ENCODE data around the gene KCNJ1. TPM values are rescaled to one million over a fixed set of nuclear protein-coding genes. Genes with fewer than 3 reads are reported as not detected.

KCNJ1 gene
- total and polyA plus RNA-seq, 2 of the 8 experiments (the other 6 are each of a cell fraction or from before 2014, with no cell fraction given) = 0.17 to 0.23 TPM

- no peak overlapping the region for H3K9ac ChIP-seq (replicated peaks in 1 of 4; ENCODE audit: extremely low read depth in 1 of 4, low read depth in 3 of 4, low read length in 3 of 4)
- no peak overlapping the region for H3K56ac ChIP-seq (replicated peaks; ENCODE audit: insufficient read length, low read depth, low read length)
- H3K79me2 ChIP-seq (ENCODE audit: control insufficient read depth in 1 of 2, insufficient read depth in 2 of 2, low read length in 2 of 2) = no peaks in the 10 kb centered on the region
- no peak overlapping the region for H4K91ac ChIP-seq (replicated peaks; ENCODE audit: insufficient read length, low read length)
- peaks cover 8 to 39% (median 28%) of the 10 kb centered on the region in 4 experiments for H3K27me3 ChIP-seq (replicated peaks in 1 of 4; ENCODE audit: control insufficient read depth in 3 of 4, extremely low read depth in 1 of 4, insufficient read depth in 3 of 4, low read length in 3 of 4)
- H2BK15ac ChIP-seq (ENCODE audit: low read length) = no peak overlapping the region
- peaks cover 0 to 3% of the 10 kb centered on the region in 2 experiments for H4K20me1 ChIP-seq (replicated peaks in 1 of 2; ENCODE audit: control insufficient read depth in 1 of 2, insufficient read depth in 2 of 2, low read length in 2 of 2)
- no peak overlapping the region for H2BK5ac ChIP-seq (ENCODE audit: low read depth, low read length)
- no peak overlapping the region for H3K4me3 ChIP-seq (ENCODE audit: extremely low read depth in 1 of 4, insufficient read depth in 2 of 4, low read depth in 3 of 4, low read length in 4 of 4)
- H3K36me3 ChIP-seq (ENCODE audit: control insufficient read depth in 2 of 4, insufficient read depth in 4 of 4, low read length in 3 of 4) = no peaks in the 10 kb centered on the region
- 76% methylated on average over 4 of the region's 4 CpGs; no CpG with 5 or more reads in 1 of the 2 experiments for WGBS, 2 experiments (ENCODE audit: extremely low coverage in 1 of 2, insufficient coverage in 1 of 2, insufficient read length in 1 of 2, insufficient replicate concordance in 2 of 2, low coverage in 1 of 2, low lambda C conversion rate in 2 of 2, missing lambda C conversion rate in 1 of 2)
- no peak overlapping the region for H3K4me2 ChIP-seq (ENCODE audit: insufficient read depth in 1 of 2, low read depth in 2 of 2, low read length in 2 of 2)
- CTCF ChIA-PET (ENCODE audit: partially characterized antibody) = interaction anchor here (0.6 to 13.1 kb wide), 17 partner anchors 8 to 978 kb away, joined by 3 to 473 read pairs (median 4); partner anchors contain the start of genes KCNJ1 and TP53AIP1
- H3K79me1 ChIP-seq (ENCODE audit: low read depth, low read length) = no peaks in the 10 kb centered on the region
- peaks cover 2% of the 10 kb centered on the region for H3K23me2 ChIP-seq (ENCODE audit: low read depth, low read length)
- no peak overlapping the region for H3K27ac ChIP-seq (ENCODE audit: low read depth, low read length)
- H3K4me1 ChIP-seq (replicated peaks in 1 of 4; ENCODE audit: control insufficient read depth in 3 of 4, insufficient read depth in 4 of 4, low read length in 3 of 4) = peaks cover 2 to 9% (median 3%) of the 10 kb centered on the region in 4 experiments; a peak in 5 of 7 replicates
- H3K18ac ChIP-seq (ENCODE audit: extremely low read depth, low read length) = no peak overlapping the region
- H3K9me3 ChIP-seq (ENCODE audit: insufficient read depth in 2 of 2, low read depth in 1 of 2, low read length in 1 of 2) = no peaks in the 10 kb centered on the region
- H2BK20ac ChIP-seq (ENCODE audit: low read length) = no peak overlapping the region
- no peak overlapping the region for H2BK12ac ChIP-seq (ENCODE audit: low read depth, low read length)
- no peak for TF ChIP-seq EP300 (IDR thresholded peaks at IDR 0.05; ENCODE audit: borderline replicate concordance in 1 of 2, low read depth in 2 of 2, low read length in 2 of 2)
- TF ChIP-seq JUND (IDR thresholded peaks at IDR 0.05; ENCODE audit: low read length) = no peak
- H2AK5ac ChIP-seq (ENCODE audit: low read depth, low read length) = no peak overlapping the region
- H2BK120ac ChIP-seq (replicated peaks; ENCODE audit: low read depth, low read length) = no peak overlapping the region
- POLR2A ChIA-PET (ENCODE audit: partially characterized antibody) = interaction anchor here (1.2 kb wide), 1 partner anchor 64 kb away, joined by 5 read pairs; no protein-coding TSS in a partner anchor
- no peak overlapping the region for H3K4ac ChIP-seq (replicated peaks; ENCODE audit: insufficient read length, low read depth, low read length)
- H4K8ac ChIP-seq (ENCODE audit: extremely low read depth, insufficient read depth, low read length) = no peak overlapping the region
- H2AFZ ChIP-seq (ENCODE audit: low read length) = no peak overlapping the region
- H4K5ac ChIP-seq (ENCODE audit: insufficient read length, low read depth, low read length) = no peak overlapping the region
- no peak overlapping the region for H3K14ac ChIP-seq (ENCODE audit: insufficient read length)
- no peak overlapping the region for H3K23ac ChIP-seq (ENCODE audit: insufficient read length)
- DNase-seq (ENCODE audit: low read depth in 1 of 2, low spot score in 2 of 2) (no peak), FAIRE-seq (no peak)
Measured at GRCh38 chr11:128884054-128884453, 17.0 kb upstream of the KCNJ1 start.

All from H1 (cell line).